Body of pancreas (tissue), 4 donors: ENCODE results near the gene TRIP11. TPM values are rescaled to one million over a fixed set of nuclear protein-coding genes. Genes with fewer than 3 reads are reported as not detected.
A peak's percentile ranks its signal among the peaks of the same experiment; 100 is the strongest.

Experiments
- ATAC-seq: fragments of 150-250 bp; one replicate; pipeline ENCODE4 v1.9.1; 2016
- DNase-seq, 4 donors: peaks; one replicate each; pipeline ENCODE4 v3.0.0-alpha.2; 2019
- H3K27ac ChIP-seq, 4 donors: fragments of 200-600 bp; sonication (generic); 1 replicate in 3 of 4; 2 replicates in 1 of 4; pipeline versions ENCODE4 v1.5.1 to v1.6.1; 2016 to 2019; ENCODE audit warnings: mild to moderate bottlenecking in 1 of 4, mixed read lengths in 1 of 4, moderate library complexity in 1 of 4
- H3K27me3 ChIP-seq, 2 donors: fragments of 200-600 bp; sonication (generic); one replicate each; pipeline ENCODE4 v1.6.0; 2016; ENCODE audit warnings: mild to moderate bottlenecking in 1 of 2
- H3K36me3 ChIP-seq, 2 donors: fragments of 200-600 bp; sonication (generic); replicated peaks in 1 of 2; 2 replicates each; pipeline ENCODE4 v1.5.1; 2016; ENCODE audit warnings: low read depth in 2 of 2; ENCODE audit not compliant: insufficient read depth in 1 of 2
- H3K4me1 ChIP-seq: fragments of 200-600 bp; sonication (generic); one replicate; pipeline ENCODE4 v1.6.0; 2016
- H3K4me3 ChIP-seq, 2 donors: fragments of 200-600 bp; sonication (generic); 1 replicate in 1 of 2; 2 replicates in 1 of 2; pipeline ENCODE4 v1.5.1; 2016 to 2019
- H3K9me3 ChIP-seq, 3 donors: fragments of 200-600 bp; sonication (generic); 1 replicate in 2 of 3; 2 replicates in 1 of 3; pipeline ENCODE4 v1.5.1; 2016
- POLR2A ChIP-seq, 3 donors: fragments of 450-650 bp; IDR thresholded peaks; one replicate each; pipeline ENCODE4 v1.6.1; 2016; ENCODE audit warnings: antibody characterized with exemption in 3 of 3, mild to moderate bottlenecking in 2 of 3
- WGBS, 2 donors: methylation state at CpG; one replicate each; pipeline ENCODE4 v1.1.5; 2017; 5-methylcytosine and 5-hydroxymethylcytosine counted together
- intact Hi-C: fragments of 100-400 bp; cut with DNase I; formaldehyde crosslinking; loops from one replicate; pipeline ENCODE4 v1.15.1; 2023
- total RNA-seq, 2 donors: library from RNA; depleted of rRNA; stranded (reverse); fragments of >200 nt; gene quantifications; one replicate each; pipeline ENCODE4 v1.1.0, GENCODE V29; 2016
- TF ChIP-seq, protein P1 (sequence below), 7 experiments: fragments of 450-650 bp in 4 of 7; fragments of 200-600 bp in 3 of 7; sonication (generic) in 3 of 7; IDR thresholded peaks; one replicate each; pipeline ENCODE4 v1.5.1; 2016 to 2019; ENCODE audit warnings: antibody characterized with exemption in 7 of 7

TRIP11 gene
- total RNA-seq, 2 donors from 2014 or later, result 25.2 to 33.6 TPM

DNA sequence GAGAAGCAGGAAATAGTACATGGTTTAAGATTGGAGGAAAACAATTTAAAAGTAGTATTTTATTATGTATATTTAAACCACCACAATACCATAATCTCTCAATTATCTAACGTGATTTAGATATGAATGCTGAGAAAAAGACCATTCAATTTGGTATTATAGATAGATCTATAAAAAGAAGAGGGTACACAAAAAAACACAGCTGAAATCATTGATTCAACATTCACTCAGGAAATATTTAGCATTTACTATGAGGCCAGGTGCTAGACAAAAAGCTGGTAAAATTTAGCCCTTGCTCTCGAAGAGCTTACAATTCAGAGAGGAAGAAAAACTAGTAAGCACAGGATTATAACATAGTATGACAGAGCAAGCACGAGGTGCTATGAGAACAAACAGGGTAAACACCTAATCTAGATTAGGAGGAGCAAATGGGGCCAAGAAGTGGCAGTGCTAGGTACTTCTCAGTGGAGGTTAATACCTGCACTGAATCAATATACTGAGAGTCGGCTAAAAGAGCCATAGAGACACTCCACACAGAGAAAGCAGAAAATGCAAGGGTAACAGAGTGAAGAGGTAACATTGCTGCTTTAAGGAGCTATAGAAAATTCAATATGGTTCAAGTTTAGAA is 27.6 kb downstream of the TRIP11 start:
- peak overlapping the region in 3 of 4 donors; percentile 10 to 15 (median 11) for H3K27ac ChIP-seq
- no peak overlapping the region for H3K4me3 ChIP-seq
- 15 to 25% methylated on average over 4 of the region's 4 CpGs for WGBS, 2 donors
- no peak for TF ChIP-seq POLR2A (IDR thresholded peaks at IDR 0.05)
- TF ChIP-seq, protein P1, sequence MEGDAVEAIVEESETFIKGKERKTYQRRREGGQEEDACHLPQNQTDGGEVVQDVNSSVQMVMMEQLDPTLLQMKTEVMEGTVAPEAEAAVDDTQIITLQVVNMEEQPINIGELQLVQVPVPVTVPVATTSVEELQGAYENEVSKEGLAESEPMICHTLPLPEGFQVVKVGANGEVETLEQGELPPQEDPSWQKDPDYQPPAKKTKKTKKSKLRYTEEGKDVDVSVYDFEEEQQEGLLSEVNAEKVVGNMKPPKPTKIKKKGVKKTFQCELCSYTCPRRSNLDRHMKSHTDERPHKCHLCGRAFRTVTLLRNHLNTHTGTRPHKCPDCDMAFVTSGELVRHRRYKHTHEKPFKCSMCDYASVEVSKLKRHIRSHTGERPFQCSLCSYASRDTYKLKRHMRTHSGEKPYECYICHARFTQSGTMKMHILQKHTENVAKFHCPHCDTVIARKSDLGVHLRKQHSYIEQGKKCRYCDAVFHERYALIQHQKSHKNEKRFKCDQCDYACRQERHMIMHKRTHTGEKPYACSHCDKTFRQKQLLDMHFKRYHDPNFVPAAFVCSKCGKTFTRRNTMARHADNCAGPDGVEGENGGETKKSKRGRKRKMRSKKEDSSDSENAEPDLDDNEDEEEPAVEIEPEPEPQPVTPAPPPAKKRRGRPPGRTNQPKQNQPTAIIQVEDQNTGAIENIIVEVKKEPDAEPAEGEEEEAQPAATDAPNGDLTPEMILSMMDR (IDR thresholded peaks at IDR 0.05), result no peak
- intact Hi-C loops, result no loop called here
- no peaks in the 10 kb centered on the region for H3K9me3 ChIP-seq
- peaks cover 12 to 35% of the 10 kb centered on the region in 2 donors for H3K36me3 ChIP-seq
- ATAC-seq, result peak; percentile 81
- H3K4me1 ChIP-seq, result peaks cover 11% of the 10 kb centered on the region
- peak in 2 of 4 donors; percentile 25 to 39 for DNase-seq
- no peaks in the 10 kb centered on the region for H3K27me3 ChIP-seq

GRCh38 chr14:92010644-92011043 is 29.2 kb downstream of the TRIP11 start:
- Histone ChIP-seq H3K36me3 (peaks cover 12 to 37% of the 10 kb centered on the region in 2 donors), H3K9me3 (no peaks in the 10 kb centered on the region), H3K27ac (no peak overlapping the region), H3K27me3 (no peaks in the 10 kb centered on the region), H3K4me1 (peaks cover 11% of the 10 kb centered on the region), H3K4me3 (no peak overlapping the region)
- no peak for ATAC-seq
- WGBS, 2 donors, result 94 to 95% methylated on average over 3 of the region's 3 CpGs
- no peak for DNase-seq
- TF ChIP-seq, protein P1 (IDR thresholded peaks at IDR 0.05), result no peak
- no peak for TF ChIP-seq POLR2A (IDR thresholded peaks at IDR 0.05)
- intact Hi-C loops, result no loop called here

GRCh38 chr14:92009604-92010003 is 30.3 kb downstream of the TRIP11 start:
- 43 to 66% methylated on average over 1 of the region's 1 CpG for WGBS, 2 donors
- no peaks in the 10 kb centered on the region for H3K27me3 ChIP-seq
- no peak for DNase-seq
- no peak overlapping the region for H3K27ac ChIP-seq
- H3K4me1 ChIP-seq, result peaks cover 11% of the 10 kb centered on the region
- no peaks in the 10 kb centered on the region for H3K9me3 ChIP-seq
- no peak for TF ChIP-seq POLR2A (IDR thresholded peaks at IDR 0.05)
- TF ChIP-seq, protein P1 (IDR thresholded peaks at IDR 0.05), result no peak
- intact Hi-C loops, result no loop called here
- no peak for ATAC-seq
- H3K4me3 ChIP-seq, result no peak overlapping the region
- peaks cover 3 to 32% of the 10 kb centered on the region in 2 donors for H3K36me3 ChIP-seq

GRCh38 chr14:92005019-92005418 is 34.8 kb downstream of the TRIP11 start:
- TF ChIP-seq POLR2A (IDR thresholded peaks at IDR 0.05), result no peak
- TF ChIP-seq, protein P1 (IDR thresholded peaks at IDR 0.05), result no peak
- peaks cover 0 to 17% of the 10 kb centered on the region in 2 donors for H3K36me3 ChIP-seq
- intact Hi-C loops, result no loop called here
- no peak overlapping the region for H3K27ac ChIP-seq
- H3K9me3 ChIP-seq, result no peaks in the 10 kb centered on the region
- H3K4me1 ChIP-seq, result no peaks in the 10 kb centered on the region
- H3K27me3 ChIP-seq, result no peaks in the 10 kb centered on the region
- no peak overlapping the region for H3K4me3 ChIP-seq
- ATAC-seq, result no peak
- DNase-seq, result no peak
- 91 to 99% methylated on average over 5 of the region's 5 CpGs for WGBS, 2 donors

- intact Hi-C loops, result no loop called here
- no peak overlapping the region for H3K4me3 ChIP-seq
- 95 to 98% methylated on average over 2 of the region's 2 CpGs for WGBS, 2 donors
- peaks cover 0 to 17% of the 10 kb centered on the region in 2 donors for H3K36me3 ChIP-seq
- H3K27me3 ChIP-seq, result no peaks in the 10 kb centered on the region
- no peaks in the 10 kb centered on the region for H3K4me1 ChIP-seq
- ATAC-seq (no peak), DNase-seq (no peak)
- no peak for TF ChIP-seq POLR2A (IDR thresholded peaks at IDR 0.05)
- TF ChIP-seq, protein P1 (IDR thresholded peaks at IDR 0.05), result no peak
- H3K27ac ChIP-seq, result no peak overlapping the region
- H3K9me3 ChIP-seq, result no peaks in the 10 kb centered on the region
Observed at GRCh38 chr14:92004062-92004461, 35.8 kb downstream of the TRIP11 start.
